Measurements from ENCODE around the gene PLCH2.

PLCH2 gene

DNA sequence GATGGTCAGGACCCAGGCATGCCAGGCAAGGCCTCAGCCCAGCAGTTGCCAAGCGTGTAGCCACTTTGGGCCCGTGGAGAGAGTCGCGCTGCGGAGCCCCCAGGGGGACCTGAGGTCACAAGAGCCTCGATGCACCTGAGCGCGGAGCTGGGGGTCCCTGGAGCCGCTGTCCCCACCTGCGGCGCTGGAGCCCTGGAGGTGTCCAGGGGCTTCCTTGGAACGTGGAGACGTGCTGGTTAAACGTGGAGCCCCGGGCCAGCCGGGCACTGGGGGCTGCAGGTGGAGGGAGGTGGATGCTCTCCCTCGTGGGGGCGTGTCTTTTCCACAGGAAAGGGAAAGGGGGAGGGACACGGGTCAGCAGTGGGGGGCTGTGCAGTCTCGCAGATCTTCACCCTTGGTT is 3.1 kb downstream of the PLCH2 start:
- DNase-seq, result no peak

GRCh38 chr1:2479618-2480017 is 3.5 kb downstream of the PLCH2 start:
- DNase-seq, result no peak

DNA sequence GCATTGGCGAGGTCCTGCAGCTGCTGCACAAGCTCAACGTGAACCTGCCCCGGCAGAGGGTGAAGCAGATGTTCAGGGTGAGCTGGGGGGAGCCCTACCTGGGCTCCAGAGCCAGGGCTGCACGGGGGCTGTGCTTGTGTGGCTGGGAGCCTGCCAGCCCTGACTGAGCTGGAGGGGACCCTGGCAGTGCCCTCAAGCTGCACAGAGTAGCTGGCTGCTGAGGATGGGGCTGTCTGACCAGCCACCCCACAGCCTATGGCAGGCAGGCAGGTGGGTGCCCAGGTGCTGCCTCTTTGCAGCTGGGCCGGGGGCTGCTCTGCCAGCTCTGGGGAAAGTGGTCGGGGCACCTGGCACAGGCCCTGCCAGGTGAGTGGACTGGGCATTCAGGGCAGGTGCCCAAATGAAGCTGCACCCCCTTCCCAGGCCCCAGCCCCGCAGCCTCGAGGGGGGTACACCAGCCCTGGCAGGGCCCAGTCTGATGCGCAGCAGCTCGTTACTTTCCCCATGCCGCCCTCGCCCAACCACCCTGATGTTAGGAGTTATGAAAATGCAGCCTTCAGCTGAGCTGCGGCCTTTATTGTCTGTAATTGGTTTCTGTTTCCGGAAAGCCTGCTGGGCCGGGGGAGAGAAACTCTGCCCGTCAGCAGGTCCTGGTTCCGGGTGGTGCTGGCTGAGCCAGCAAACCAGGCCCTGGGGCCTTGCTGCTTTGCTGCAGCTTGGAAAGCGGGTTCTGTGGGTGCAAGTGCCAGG is 4.3 kb downstream of the PLCH2 start:
- no peak for DNase-seq

- DNase-seq, result no peak
Measured at GRCh38 chr1:2480986-2481364, 4.9 kb downstream of the PLCH2 start.

- no peak for DNase-seq
Measured at GRCh38 chr1:2481885-2482284, 5.8 kb downstream of the PLCH2 start.

GRCh38 chr1:2482588-2482987 is 6.5 kb downstream of the PLCH2 start:
- DNase-seq, result no peak

- DNase-seq, result no peak
Measured at GRCh38 chr1:2483026-2483425, 6.9 kb downstream of the PLCH2 start.

GRCh38 chr1:2483970-2484369 is 7.9 kb downstream of the PLCH2 start:
- DNase-seq, result no peak

DNA sequence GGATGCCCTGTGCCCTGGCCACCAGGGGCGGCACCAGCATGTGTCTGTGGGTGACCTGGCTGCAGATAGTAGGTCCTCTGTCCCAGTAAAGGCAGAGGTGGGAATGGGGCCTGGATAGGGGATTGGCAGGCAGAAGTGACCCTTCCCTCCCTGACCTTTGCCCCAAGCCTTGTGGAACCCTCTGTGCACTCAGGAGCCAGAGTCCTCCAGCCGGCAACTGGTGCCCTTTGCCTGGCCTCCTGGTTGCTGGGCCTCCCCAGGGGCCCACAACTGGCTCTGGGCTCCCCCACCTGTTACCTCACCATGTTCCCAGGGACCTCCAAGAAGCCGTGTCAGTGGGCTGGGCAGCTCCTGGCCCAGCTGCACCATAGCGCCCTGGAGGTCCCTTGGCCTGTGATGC is 10.0 kb downstream of the PLCH2 start:
- no peak for DNase-seq

GRCh38 chr1:2486558-2486957 is 10.5 kb downstream of the PLCH2 start:
- DNase-seq, result no peak

DNA sequence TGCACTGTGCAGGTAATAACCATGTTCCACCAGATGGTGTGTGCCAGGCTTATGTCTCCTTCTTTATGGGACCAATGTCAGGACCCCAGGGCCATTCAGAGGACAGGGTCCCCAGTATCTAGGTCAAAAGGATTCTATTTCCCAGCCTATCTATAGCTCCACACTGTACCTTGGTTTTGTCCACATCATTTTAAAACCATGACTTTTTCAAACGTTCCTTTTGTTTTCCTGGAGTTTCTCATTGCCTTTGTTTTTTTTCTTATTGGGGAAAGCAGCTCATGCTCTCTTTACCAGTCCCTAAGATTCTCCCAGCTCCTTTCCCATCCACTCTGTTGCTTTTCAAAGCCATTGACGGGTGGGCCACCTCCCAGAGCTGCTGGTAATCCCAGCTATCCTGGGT is 12.6 kb downstream of the PLCH2 start:
- no peak for DNase-seq

- no peak for DNase-seq
Measured at GRCh38 chr1:2489615-2490014, 13.5 kb downstream of the PLCH2 start.

DNA sequence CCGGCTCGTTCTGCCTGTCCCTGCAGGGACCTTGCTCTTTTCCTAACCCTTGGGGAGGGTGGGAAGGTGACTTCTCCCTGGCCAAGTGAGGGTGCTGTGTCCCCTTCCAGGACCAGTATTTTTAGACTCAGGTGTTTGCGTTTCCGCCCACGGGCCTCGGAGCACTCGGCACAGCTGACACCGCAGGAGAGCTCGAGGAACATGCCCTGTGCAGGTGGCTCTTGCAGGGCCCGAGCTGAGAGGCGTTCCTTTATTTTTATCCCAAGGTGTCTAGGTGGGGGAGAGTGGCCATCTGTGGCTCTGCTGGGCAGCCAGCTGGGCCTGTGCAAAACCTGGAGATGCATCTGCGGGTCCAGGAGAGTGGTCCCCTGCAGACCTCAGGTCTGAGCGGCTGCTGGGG is 16.0 kb downstream of the PLCH2 start:
- no peak for DNase-seq

DNA sequence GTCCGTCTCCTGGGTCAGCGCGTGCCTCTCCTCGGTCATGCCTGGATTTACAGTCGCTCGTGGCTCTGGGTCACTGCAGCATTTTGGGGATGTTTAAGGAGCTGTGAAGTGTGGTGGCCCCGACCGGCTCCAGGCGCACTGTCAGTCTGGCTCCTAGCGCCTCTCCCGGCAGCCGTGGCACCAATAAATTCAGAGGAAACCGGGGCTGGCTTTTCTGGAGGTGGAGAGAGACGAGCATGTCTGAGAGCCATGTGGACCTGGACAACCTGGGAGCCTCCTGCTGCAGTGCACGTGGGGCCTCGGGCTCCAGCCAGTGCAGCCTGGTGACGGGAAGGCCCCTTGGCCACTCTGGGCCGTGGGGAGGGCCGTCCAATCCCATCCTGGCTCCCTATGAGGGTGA is 17.1 kb downstream of the PLCH2 start:
- DNase-seq, result no peak

GRCh38 chr1:2493691-2494322 is 17.7 kb downstream of the PLCH2 start:
- DNase-seq, result no peak

- no peak for DNase-seq
Measured at GRCh38 chr1:2494323-2494693, 18.2 kb downstream of the PLCH2 start.

DNA sequence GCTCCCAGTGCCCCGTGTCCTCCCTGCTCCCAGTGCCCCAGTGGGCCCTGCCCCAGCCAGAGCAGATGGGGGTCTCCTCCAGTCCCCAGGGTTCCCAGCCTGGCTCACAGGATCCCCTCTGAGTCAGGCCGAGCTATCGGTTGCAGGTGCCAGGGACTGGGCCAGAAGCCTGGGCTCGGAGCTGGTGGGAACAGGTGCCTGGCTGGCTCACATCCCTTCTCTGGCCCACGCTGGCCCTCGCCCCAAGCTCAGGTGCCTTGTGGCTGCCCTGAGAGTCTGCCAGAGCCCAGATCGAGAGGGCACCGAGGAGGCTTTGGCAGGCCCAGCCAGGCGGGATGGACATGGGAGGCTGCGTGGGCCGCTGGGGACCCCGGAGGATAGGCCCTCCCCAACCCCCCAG is 18.9 kb downstream of the PLCH2 start:
- DNase-seq, result no peak

DNA sequence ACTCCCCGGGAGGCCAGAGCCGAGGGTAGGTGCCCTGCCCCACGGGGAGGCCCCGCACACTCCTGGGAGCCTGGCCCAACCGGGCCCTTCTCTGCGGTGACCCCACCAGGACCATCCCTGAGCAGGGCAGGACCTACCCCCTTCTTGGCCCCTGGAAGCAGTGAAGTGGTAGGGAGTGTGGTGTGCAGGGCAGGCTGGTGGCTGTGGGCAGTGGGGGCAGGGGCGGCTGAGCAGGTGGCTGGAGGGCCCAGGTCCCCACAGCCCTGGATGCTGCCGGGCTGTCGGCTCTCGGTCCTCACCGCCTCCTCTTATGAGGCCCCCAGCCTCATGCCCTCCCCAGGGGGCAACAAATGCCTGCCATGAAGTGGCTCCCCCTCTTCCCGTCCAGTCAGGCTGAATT is 19.5 kb downstream of the PLCH2 start:
- no peak for DNase-seq

DNA sequence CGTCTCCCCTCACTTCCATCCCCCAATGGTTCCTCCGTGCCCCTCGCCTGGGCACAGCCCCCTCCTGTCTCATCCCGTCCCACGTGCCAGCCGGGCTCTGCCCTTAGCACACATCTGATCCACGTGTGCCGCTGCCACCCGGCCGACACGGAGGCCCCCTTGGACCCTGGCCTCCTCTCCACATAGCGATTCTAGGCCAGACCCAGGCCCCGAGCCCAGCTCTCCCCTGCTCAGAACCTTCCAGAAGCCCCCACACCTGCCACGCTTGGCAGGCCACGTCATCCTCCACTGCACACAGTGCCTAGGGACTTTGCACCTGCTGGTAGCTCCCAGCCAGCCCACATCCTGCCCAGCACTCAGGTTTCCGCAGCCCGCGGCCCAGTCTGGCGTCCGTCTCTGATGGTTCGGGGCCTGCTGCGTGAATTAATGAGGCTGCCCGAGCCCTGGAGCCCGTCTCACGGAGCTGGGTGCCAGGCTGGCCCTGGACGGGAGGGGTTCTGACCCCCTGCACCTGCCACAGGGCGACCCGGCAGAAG is 20.1 kb downstream of the PLCH2 start:
- no peak for DNase-seq

DNA sequence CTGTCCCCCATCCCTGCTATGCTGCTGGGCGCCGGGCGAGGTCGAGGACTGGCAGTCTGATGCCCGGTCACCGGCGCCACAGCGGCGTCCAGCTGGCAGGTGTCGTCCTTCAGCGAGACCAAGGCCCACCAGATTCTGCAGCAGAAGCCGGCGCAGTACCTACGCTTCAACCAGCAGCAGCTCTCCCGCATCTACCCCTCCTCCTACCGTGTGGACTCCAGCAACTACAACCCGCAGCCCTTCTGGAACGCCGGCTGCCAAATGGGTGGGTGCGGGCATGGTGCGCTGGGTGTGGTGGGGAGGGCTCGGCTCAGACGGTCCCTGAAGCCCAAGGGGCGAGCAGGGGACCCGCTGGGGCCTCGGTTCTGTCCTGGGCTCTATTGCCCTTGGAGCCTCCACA is 20.7 kb downstream of the PLCH2 start:
- no peak for DNase-seq

DNA sequence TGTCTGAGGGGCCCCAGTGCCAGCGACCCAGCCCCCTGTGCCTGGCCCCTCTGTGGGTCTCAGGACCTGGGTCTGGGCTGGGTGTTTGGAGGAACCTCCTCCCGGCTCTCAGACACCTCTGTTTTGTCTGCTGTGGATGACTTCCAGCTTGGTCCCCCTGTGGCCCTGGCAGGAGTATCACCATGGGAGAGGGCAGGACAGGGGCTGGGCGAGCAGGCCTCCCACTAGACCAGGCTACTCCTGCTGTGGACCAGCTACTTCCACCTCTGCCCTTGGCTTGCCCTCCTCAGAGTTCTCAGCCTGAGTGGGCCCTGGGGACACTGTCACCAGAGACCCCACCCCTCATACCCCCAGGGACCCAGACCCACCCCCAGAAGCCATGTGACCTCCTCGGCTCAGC is 21.8 kb downstream of the PLCH2 start:
- DNase-seq, result no peak

- no peak for DNase-seq
Measured at GRCh38 chr1:2498648-2499047, 22.6 kb downstream of the PLCH2 start.

- no peak for DNase-seq
Measured at GRCh38 chr1:2499260-2499659, 23.2 kb downstream of the PLCH2 start.

GRCh38 chr1:2499986-2500596 is 24.0 kb downstream of the PLCH2 start:
- no peak for DNase-seq

Data from NCI-H82 (cell line).